HG02571 (cell line): ENCODE results near the gene TOR1B.
A peak's percentile ranks its signal among the peaks of the same experiment; 100 is the strongest.

ENCODE experiments used
- ATAC-seq: cut with Tn5 transposase; IDR thresholded peaks from one replicate; pipeline ENCODE4 v1.9.1; 2021; ENCODE audit warnings: mild to moderate bottlenecking, moderate library complexity; ENCODE audit not compliant: unreplicated experiment

The TOR1B gene

GRCh38 chr9:129812385-129812784, 9.4 kb downstream of the TOR1B start:
- ATAC-seq: no peak

GRCh38 chr9:129813661-129814060, 10.7 kb downstream of the TOR1B start:
- no peak for ATAC-seq

- no peak for ATAC-seq
Observed at GRCh38 chr9:129814432-129815223, 11.6 kb downstream of the TOR1B start.

DNA sequence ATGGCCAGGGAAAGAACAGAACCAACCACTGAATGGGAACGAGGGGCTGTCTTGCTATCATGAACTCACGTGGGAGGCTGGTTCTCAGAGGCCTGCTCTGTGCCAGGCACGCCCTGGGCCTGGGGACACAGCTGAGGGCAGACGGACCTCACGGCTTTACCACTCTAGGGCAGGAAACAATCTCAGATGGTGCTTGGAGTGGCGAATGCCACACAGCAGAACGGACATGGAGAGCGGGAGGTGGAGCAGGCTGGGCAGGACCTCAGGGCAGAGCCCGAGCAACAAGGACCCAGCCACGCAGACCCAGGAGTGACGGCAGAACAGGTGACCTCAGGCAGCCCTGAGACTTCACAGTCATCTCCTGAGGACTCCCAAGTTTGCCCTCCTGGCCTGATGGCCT, 12.3 kb downstream of the TOR1B start:
- ATAC-seq: no peak

DNA sequence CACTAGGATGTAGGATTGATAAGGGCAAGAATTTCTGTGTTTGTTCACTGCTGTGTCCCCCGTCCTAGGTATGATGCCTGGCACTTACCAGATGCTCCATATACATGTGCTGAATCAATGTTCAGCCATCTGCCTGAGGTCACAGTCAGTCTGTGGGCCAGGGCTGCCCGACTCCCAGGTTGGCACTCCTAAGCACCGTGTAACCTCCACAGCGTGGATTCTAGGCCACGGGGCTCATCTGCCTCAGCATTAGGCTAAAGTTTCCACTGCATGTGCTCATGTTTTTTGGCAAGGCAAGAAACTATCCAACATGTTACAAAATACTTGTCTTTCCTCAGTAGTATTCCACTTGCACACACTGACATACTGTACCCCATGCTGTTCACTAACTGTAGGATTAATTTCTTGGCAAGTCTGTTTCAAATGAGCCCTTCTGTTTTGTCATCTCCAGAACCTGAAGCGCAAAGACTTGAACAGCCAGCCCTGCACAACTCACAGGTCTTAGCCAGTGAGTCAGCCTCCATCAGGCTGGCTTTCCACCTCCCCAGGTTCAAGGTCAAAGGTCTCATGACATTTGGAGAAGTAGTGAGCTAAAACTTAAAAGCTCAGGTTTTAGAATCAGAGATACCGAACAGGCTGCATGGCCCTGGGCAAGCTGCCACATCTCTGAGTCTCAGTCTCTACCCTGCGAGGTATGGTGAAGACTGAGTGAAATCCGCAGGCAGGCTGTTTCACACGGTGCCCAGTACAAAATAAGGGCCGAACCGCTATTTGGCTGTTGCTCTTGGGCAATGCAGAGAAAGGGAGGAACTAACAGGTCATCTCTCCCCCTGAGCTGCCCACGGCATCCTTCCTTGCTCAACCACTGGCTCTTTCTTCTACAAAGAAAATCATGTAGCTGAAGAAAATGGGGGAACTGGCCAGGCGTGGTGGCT, 13.8 kb downstream of the TOR1B start:
- no peak for ATAC-seq

DNA sequence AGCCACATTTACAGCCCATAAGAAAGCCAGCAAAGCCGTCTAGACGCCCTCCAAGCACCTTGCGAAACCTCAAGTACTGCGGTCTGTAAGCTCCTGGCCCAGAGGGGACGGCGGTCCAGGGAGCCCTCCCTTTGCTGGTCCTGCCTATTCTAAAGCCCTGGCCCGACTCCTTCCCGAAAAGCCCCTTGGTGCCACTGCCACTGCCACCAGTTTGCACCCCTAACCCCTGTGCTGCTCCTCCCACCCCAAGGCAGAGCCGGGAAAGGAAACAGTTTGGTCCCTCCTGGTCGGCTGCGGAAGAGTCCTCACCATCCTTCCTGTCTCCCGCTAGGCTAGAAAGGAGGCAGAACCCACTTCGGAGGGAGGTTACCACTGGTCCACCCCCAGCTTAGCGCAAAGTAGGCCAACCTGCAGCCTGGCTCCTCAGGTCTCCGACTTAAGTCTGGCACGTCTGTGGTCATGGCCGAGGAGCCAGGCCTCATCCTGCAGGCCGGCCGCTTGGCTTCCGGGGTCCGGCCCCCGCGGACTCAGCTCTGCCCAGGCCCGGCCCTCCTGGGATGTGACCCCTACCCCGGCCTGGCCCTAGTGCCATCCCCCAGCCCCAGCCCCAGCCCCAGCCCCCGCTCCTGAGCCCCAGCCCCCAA, 20.0 kb downstream of the TOR1B start:
- ATAC-seq: no peak

DNA sequence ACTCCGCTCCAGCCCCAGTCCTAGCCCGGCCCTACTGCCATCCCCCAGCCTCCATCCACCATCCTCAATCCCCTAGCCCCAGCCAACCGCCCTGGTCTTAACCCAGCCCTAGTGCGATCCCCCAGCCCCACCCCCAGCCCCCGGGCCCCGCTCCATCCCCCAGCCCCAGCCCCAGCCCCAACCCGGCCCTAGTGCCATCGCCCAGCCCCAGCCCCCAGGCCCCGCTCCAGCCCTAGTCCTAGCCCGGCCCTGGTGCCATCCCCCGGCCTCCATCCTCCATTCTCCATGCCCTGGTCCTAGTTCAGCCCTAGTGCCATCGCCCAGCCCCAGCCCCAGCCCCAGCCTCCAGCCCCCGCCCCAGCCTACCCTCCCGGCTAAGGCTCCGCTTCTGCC, 20.6 kb downstream of the TOR1B start:
- ATAC-seq: peak; percentile 26

DNA sequence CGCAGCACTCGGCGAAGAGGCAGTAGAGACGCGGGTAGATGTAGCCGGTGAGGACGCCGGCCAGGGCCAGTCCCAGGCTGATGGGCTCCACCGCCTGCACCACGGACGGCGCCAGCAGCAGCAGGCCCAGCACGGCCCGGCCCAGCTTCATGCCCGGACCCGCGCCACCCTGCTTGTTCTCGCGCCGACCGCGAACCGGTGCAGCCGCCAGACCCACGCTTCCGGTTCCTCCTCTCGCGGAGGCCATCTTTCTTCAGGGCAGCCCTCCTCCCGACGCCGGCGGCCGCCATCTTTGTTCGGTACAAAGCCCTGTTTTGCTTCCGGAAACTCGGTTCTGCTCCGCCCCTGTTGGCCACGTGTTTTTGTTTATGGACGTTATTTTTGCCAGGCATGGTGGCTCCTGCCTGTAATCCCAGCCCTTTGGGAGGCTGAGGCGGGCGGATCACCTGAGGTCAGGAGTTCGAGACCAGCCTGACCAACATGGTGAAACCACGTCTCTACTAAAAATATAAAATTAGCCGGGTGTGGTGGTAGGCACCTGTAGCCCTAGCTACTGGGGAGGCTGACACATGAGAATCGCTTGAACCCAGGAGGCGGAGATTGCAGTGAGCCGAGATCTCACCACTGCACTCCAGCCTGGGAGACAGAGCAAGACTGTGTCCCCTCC, 21.1 kb downstream of the TOR1B start, which contains the start of gene TOR1A:
Gene TOR1A (minus strand): TSS at position 202 of the 667 bp plus-strand sequence. CDS start 51 bp downstream, at position 151.
- ATAC-seq: peak; percentile 92

- no peak for ATAC-seq
Observed at GRCh38 chr9:129826344-129826743, 23.4 kb downstream of the TOR1B start.

DNA sequence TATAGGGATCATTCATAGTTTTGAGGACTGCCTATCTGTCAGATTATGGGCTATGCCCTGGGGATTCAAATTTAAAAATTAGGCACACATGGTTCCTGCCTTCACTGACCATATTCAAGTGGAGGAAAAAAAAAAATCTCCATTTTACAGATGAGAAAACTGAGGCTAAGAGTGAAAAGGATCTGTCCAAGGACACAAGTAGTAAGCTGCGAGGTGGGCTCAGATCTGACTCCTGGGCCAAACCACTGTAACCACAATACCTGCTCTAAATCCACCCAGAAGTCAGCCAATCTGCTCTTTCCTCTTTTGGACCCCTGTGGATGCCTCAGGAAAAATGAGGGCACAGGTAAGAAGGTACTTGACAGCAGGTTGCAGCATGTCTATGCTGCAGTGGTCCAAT, 23.8 kb downstream of the TOR1B start:
- ATAC-seq: no peak

GRCh38 chr9:129828051-129828450, 25.1 kb downstream of the TOR1B start:
- no peak for ATAC-seq

GRCh38 chr9:129828969-129829368, 26.0 kb downstream of the TOR1B start:
- ATAC-seq: no peak

- ATAC-seq: no peak
Observed at GRCh38 chr9:129832982-129833381, 30.0 kb downstream of the TOR1B start.

DNA sequence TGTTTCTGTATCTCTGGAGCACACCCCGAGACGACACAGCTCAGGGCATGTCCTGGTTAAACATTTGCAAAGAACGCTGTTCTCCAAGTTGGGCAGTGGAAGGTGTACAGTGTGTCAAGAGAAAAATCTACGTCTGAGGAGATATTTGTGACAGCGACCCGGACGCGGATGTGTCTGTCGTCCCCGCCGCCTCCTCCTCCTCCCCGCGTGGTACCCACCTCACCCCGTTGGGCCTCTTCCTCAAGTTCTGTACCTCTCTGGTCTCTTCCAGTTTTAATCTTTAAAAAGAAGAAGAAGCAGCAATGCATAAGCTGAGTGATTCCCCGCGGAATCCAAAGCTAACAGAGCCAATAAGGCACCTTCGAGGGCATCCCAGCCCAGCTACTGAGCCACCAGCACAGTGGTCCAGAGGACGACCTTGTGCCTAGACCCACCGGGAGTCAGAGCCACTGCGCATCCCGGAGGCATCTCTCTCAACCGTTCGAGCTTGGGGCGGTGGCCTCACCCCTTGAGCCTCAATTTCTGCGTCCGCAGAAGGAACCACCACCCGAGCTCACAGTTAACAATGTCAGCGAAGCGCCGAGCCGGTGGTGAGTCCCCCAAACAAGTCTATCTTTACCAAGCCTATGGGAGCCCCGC, 31.6 kb downstream of the TOR1B start:
- peak; percentile 19 for ATAC-seq

- peak; percentile 86 for ATAC-seq
Observed at GRCh38 chr9:129835128-129835859, 32.3 kb downstream of the TOR1B start, which contains the start of the genes C9orf78 and USP20. C9orf78 (minus strand) TSS chr9:129835275; CDS start chr9:129835221, 54 bp downstream. USP20 (plus strand) TSS chr9:129835458; CDS start chr9:129852556, 17,098 bp downstream.

DNA sequence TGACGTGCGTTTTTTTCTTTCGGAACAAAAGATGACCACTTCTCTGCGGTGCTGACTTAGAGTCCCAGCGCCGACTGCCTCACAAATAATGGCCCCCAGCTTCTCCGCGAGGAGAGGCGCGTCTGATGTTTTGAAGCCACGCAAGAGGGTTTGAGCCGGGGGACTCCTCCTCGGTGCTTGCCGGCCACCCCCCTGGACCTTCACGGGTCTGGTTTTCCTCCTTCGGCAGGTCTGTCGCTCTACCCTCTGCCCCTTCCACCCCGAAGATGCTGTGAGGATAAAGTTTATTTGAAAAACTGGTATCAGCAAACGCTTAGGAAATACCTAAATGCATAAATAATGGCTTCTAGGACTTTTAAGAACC, 32.9 kb downstream of the TOR1B start:
- no peak for ATAC-seq

- no peak for ATAC-seq
Observed at GRCh38 chr9:129836311-129837007, 33.5 kb downstream of the TOR1B start.

- ATAC-seq: no peak
Observed at GRCh38 chr9:129838707-129839259, 35.8 kb downstream of the TOR1B start.
